ENCODE results near the gene MYL12B.
A peak's percentile ranks its signal among the peaks of the same experiment; 100 is the strongest.

MYL12B gene

DNA sequence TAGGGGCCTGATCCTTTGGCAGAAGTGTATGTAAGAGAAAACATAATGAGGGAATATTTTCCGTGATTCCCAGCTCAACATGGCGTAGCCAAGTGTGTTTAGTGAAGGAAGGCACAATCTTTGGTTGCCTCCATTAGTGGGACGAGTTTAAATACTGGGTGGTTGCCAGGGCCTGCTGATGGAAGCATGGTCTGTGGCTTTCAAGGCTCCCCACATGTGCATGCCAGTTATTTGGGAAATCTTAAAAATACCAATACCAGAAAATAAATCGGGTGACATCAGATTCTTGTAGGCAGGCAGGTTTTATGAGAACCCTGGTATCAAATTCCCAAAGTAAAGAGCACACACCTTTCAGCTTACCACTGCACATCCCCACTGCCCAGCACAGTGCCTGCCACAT, 7.2 kb upstream of the MYL12B start:
- H3K27me3 Mint-ChIP-seq (ENCODE audit: low read depth) = no peaks in the 10 kb centered on the region
- H3K36me3 Mint-ChIP-seq (ENCODE audit: low read depth) = peaks cover 71% of the 10 kb centered on the region
- H3K4me1 Mint-ChIP-seq = peaks cover 51% of the 10 kb centered on the region
- H3K4me3 Mint-ChIP-seq = no peak overlapping the region
- TF ChIP-seq, protein P1, sequence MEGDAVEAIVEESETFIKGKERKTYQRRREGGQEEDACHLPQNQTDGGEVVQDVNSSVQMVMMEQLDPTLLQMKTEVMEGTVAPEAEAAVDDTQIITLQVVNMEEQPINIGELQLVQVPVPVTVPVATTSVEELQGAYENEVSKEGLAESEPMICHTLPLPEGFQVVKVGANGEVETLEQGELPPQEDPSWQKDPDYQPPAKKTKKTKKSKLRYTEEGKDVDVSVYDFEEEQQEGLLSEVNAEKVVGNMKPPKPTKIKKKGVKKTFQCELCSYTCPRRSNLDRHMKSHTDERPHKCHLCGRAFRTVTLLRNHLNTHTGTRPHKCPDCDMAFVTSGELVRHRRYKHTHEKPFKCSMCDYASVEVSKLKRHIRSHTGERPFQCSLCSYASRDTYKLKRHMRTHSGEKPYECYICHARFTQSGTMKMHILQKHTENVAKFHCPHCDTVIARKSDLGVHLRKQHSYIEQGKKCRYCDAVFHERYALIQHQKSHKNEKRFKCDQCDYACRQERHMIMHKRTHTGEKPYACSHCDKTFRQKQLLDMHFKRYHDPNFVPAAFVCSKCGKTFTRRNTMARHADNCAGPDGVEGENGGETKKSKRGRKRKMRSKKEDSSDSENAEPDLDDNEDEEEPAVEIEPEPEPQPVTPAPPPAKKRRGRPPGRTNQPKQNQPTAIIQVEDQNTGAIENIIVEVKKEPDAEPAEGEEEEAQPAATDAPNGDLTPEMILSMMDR (IDR thresholded peaks at IDR 0.05; ENCODE audit: unreplicated experiment in 3 of 3) = no peak
- no peak overlapping the region for H3K27ac Mint-ChIP-seq
- H3K9me3 Mint-ChIP-seq = no peaks in the 10 kb centered on the region

DNA sequence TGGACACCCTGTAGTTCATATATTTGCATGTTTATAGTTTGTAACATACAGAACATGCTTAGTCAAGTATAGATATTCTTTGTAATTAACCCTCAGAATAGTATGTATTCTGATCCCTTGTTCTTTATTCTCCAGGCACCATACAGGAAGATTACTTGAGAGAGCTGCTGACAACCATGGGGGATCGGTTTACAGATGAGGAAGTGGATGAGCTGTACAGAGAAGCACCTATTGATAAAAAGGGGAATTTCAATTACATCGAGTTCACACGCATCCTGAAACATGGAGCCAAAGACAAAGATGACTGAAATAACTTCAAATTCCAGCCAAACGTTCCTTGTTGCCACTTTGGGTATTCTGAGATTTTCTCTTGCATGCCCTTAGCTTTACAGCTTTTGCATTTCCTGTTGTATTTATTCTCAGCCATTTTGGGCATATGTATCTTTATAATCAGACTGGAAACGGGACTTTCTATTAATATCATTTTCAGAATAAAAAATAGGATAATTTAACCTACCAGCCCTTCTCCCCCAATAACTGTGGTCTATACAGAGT, 6.2 kb upstream of the MYL12B start:
- TF ChIP-seq, protein P1 (IDR thresholded peaks at IDR 0.05; ENCODE audit: unreplicated experiment in 3 of 3) = no peak
- Mint-ChIP-seq H3K9me3 (no peaks in the 10 kb centered on the region), H3K4me3 (no peak overlapping the region), H3K27ac (peak overlapping the region; percentile 4 to 41 (median 14)), H3K4me1 (peaks cover 49% of the 10 kb centered on the region), H3K36me3 (ENCODE audit: low read depth) (peaks cover 66% of the 10 kb centered on the region), H3K27me3 (ENCODE audit: low read depth) (no peaks in the 10 kb centered on the region)

GRCh38 chr18:3256693-3257626, 5.0 kb upstream of the MYL12B start:
- H3K9me3 Mint-ChIP-seq = no peaks in the 10 kb centered on the region
- H3K4me1 Mint-ChIP-seq = peaks cover 51% of the 10 kb centered on the region
- H3K36me3 Mint-ChIP-seq (ENCODE audit: low read depth) = peaks cover 65% of the 10 kb centered on the region
- TF ChIP-seq, protein P1 (IDR thresholded peaks at IDR 0.05; ENCODE audit: unreplicated experiment in 3 of 3) = no peak
- peak overlapping the region in 1 of 3 experiments; percentile 51 for H3K4me3 Mint-ChIP-seq
- peak overlapping the region; percentile 14 to 81 (median 49) for H3K27ac Mint-ChIP-seq
- no peaks in the 10 kb centered on the region for H3K27me3 Mint-ChIP-seq (ENCODE audit: low read depth)

DNA sequence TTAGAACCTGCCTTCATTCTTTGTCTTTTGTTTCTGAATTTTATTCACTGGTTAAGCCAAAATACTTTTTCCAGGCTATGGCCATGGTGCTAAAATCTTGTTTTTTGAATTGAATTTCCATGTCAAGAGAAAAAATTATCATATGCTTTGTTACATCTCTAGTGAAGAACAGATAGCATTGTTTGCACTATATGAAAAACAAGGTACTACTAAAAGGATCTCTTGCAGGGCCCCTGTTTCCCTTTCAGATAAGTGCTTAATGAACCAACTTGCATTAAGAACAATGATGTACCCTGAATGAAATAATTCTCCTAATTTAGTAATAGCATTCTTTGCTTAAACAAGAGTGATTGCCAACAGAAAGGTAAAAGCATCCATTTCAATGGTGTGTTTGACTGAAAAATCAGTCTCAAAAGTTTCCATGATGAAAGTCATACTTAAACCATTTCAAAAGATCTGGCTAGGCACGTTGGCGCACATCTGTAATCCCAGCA, 4.3 kb upstream of the MYL12B start:
- Mint-ChIP-seq H3K27me3 (ENCODE audit: low read depth) (no peaks in the 10 kb centered on the region), H3K36me3 (ENCODE audit: low read depth) (peaks cover 63% of the 10 kb centered on the region), H3K9me3 (no peaks in the 10 kb centered on the region), H3K27ac (peak overlapping the region; percentile 14 to 81 (median 49)), H3K4me1 (peaks cover 50% of the 10 kb centered on the region), H3K4me3 (peak overlapping the region in 1 of 3 experiments; percentile 49)
- TF ChIP-seq, protein P1 (IDR thresholded peaks at IDR 0.05; ENCODE audit: unreplicated experiment in 3 of 3) = no peak

- Mint-ChIP-seq H3K4me1 (peaks cover 60% of the 10 kb centered on the region), H3K27me3 (ENCODE audit: low read depth) (no peaks in the 10 kb centered on the region), H3K36me3 (ENCODE audit: low read depth) (peaks cover 33% of the 10 kb centered on the region), H3K4me3 (peak overlapping the region; percentile 88 to 99 (median 98)), H3K27ac (peak overlapping the region; percentile 100), H3K9me3 (no peaks in the 10 kb centered on the region)
- TF ChIP-seq, protein P1 (IDR thresholded peaks at IDR 0.05; ENCODE audit: unreplicated experiment in 3 of 3) = no peak
Measured at GRCh38 chr18:3260995-3261372, 949 bp upstream of the MYL12B start.

Data from nephron (organoid).